ENCODE measurements around the gene SLC13A1. TPM values are rescaled to one million over a fixed set of nuclear protein-coding genes. Genes with fewer than 3 reads are reported as not detected.
"Not testable (repeated sequence)": the region's sequence is repeated elsewhere in the genome, so short reads cannot be mapped to it uniquely, and the experiment has no call there.

Gene SLC13A1
- total RNA-seq, 1 donor from 2014 or later = not detected

DNA sequence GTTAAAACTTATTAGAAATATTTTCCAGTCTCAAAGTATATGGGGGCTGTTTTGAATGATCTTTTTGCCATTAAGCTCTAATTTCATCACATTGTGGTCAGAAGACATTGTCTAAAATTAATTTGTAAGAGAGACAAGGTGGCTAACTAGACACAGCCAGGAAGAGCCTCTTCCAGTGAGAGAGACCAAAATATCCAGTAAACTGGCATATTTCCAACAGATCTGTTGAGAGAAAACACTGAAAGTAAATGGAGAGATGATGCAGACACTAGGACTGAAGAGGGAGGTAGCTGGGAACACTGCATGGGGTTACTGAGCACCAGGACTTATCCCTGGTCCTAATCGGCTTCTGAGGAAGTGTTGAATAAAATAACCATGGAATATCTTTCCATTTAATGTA is 102.8 kb downstream of the SLC13A1 start:
- DNase-seq = no peak
- CTCF ChIA-PET = no interaction called here
- ATAC-seq (ENCODE audit: low read depth) = no peak
- intact Hi-C loops (cut with micrococcal nuclease) = no loop called here
- H3K36me3 Mint-ChIP-seq (ENCODE audit: low read depth) = no peaks in the 10 kb centered on the region
- H3K4me3 Mint-ChIP-seq = no peak overlapping the region
- H3K27ac Mint-ChIP-seq = no peak overlapping the region
- H3K9me3 Mint-ChIP-seq = peaks cover 3% of the 10 kb centered on the region
- no peaks in the 10 kb centered on the region for H3K4me1 Mint-ChIP-seq
- no peaks in the 10 kb centered on the region for H3K27me3 Mint-ChIP-seq
- POLR2A ChIA-PET = no interaction called here
- TF ChIP-seq, protein P1, sequence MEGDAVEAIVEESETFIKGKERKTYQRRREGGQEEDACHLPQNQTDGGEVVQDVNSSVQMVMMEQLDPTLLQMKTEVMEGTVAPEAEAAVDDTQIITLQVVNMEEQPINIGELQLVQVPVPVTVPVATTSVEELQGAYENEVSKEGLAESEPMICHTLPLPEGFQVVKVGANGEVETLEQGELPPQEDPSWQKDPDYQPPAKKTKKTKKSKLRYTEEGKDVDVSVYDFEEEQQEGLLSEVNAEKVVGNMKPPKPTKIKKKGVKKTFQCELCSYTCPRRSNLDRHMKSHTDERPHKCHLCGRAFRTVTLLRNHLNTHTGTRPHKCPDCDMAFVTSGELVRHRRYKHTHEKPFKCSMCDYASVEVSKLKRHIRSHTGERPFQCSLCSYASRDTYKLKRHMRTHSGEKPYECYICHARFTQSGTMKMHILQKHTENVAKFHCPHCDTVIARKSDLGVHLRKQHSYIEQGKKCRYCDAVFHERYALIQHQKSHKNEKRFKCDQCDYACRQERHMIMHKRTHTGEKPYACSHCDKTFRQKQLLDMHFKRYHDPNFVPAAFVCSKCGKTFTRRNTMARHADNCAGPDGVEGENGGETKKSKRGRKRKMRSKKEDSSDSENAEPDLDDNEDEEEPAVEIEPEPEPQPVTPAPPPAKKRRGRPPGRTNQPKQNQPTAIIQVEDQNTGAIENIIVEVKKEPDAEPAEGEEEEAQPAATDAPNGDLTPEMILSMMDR (IDR thresholded peaks at IDR 0.05) = no peak

DNA sequence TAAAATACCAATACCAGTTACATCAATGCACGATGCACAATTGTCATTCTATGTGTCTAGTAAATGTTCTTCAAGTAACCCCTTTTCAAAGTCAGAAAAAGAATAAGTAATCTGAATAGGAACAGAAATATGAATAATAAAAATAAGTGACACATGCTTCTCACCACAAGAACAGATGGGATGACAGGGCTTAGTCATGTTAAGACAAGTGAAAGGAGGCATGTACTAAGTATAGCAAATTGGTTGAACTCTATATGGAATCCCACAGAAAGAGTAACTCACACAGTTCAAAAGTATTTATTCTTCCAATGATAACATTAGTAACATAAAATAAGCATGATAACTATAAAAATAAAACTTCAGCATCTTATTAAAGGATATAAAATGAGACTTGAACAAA is 103.3 kb downstream of the SLC13A1 start:
- DNase-seq (no peak), ATAC-seq (ENCODE audit: low read depth) (no peak)
- Mint-ChIP-seq H3K36me3 (ENCODE audit: low read depth) (no peaks in the 10 kb centered on the region), H3K27me3 (no peaks in the 10 kb centered on the region), H3K27ac (no peak overlapping the region), H3K4me3 (no peak overlapping the region), H3K9me3 (peaks cover 3% of the 10 kb centered on the region), H3K4me1 (no peaks in the 10 kb centered on the region)
- intact Hi-C loops (cut with micrococcal nuclease) = no loop called here
- CTCF ChIA-PET = no interaction called here
- TF ChIP-seq, protein P1 (IDR thresholded peaks at IDR 0.05) = no peak
- POLR2A ChIA-PET = no interaction called here

DNA sequence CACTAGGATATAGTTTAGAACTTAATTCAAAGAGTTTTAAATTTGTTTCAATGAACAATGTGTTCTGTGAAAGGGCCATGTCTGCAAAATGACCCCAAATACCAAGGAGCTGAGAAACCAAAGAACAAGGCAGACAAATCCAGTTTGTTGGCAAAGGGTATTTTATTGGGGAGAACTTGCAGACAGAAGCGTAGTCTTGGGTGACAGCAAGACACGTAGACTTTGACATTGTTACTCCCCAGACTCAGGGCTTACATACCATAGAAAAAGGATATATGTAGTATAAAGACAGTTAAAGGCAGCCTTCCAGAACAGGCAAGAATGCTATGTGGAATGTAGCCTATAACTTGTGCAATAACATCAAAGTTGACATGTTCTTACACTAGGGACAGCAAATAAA is 109.3 kb downstream of the SLC13A1 start:
- Mint-ChIP-seq H3K27me3 (no peaks in the 10 kb centered on the region), H3K27ac (no peak overlapping the region), H3K4me3 (no peak overlapping the region), H3K36me3 (ENCODE audit: low read depth) (no peaks in the 10 kb centered on the region), H3K9me3 (peaks cover 2% of the 10 kb centered on the region), H3K4me1 (no peaks in the 10 kb centered on the region)
- intact Hi-C loops (cut with micrococcal nuclease) = no loop called here
- no peak for ATAC-seq (ENCODE audit: low read depth)
- CTCF ChIA-PET = no interaction called here
- TF ChIP-seq, protein P1 (IDR thresholded peaks at IDR 0.05) = no peak
- no peak for DNase-seq
- POLR2A ChIA-PET = no interaction called here

DNA sequence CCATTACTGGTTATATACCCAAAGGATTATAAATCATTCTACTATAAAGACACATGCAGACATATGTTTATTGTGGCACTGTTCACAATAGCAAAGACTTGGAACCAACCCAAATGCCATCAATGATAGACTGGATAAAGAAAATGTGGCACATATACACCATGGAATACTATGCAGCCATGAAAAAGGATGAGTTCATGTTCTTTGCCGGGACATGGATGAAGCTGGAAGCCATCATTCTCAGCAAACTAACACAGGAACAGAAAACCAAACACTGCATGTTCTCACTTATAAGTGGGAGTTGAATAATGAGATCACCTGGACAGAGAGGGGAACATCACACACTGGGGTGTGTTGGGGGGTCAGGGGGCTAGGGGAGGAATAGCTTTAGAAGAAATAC is 112.9 kb downstream of the SLC13A1 start:
- H3K27me3 Mint-ChIP-seq; intact Hi-C loops (cut with micrococcal nuclease); H3K4me3 Mint-ChIP-seq; H3K36me3 Mint-ChIP-seq (ENCODE audit: low read depth); H3K4me1 Mint-ChIP-seq; POLR2A ChIA-PET; DNase-seq; CTCF ChIA-PET; H3K27ac Mint-ChIP-seq; ATAC-seq (ENCODE audit: low read depth): not testable (repeated sequence)
- peaks cover 12% of the 10 kb centered on the region for H3K9me3 Mint-ChIP-seq

DNA sequence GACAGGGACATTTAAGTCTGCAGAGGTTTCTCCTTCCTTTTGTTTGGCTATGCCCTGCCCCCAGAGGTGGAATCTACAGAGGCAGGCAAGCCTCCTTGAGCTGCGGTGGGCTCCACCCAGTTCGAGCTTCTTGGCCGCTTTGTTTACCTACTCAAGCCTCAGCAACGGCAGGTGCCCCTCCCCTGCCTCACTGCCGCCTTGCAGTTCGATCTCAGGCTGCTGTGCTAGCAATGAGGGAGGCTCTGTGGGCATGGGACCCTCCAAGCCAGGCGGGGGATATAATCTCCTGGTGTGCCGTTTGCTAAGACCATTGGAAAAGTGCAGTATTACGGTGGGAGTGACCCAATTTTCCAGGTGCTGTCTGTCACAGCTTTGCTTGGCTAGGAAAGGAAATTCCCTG is 114.9 kb downstream of the SLC13A1 start:
- CTCF ChIA-PET, H3K27ac Mint-ChIP-seq: not testable (repeated sequence)

DNA sequence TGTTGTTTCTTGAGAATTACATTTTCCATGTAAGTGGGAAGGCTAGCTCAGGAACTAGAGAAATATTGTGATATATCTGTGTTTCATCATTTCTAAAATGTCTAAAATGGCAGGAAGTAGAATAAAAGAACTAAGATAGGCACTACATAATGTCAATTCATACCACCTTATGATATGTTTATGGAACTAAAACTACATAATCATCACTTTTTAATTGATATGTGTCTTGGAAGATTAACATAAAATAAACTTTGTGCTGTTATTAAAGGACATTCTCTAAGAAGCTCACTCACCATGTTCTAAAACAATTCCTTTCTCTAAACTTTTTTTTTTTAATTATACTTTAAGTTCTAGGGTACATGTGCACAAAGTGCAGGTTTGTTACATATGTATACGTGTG is 120.7 kb downstream of the SLC13A1 start:
- Mint-ChIP-seq H3K4me1 (no peaks in the 10 kb centered on the region), H3K36me3 (ENCODE audit: low read depth) (no peaks in the 10 kb centered on the region), H3K27ac (no peak overlapping the region), H3K27me3 (no peaks in the 10 kb centered on the region), H3K9me3 (peaks cover 17% of the 10 kb centered on the region), H3K4me3 (no peak overlapping the region)
- DNase-seq (no peak), ATAC-seq (ENCODE audit: low read depth) (no peak)
- intact Hi-C loops (cut with micrococcal nuclease) = no loop called here
- CTCF ChIA-PET = no interaction called here
- POLR2A ChIA-PET = no interaction called here
- TF ChIP-seq, protein P1 (IDR thresholded peaks at IDR 0.05) = no peak

More for the DNA sequence above, 114.9 kb downstream of the SLC13A1 start:
- intact Hi-C loops (cut with micrococcal nuclease); H3K36me3 Mint-ChIP-seq (ENCODE audit: low read depth); H3K4me1 Mint-ChIP-seq; POLR2A ChIA-PET; ATAC-seq (ENCODE audit: low read depth); H3K4me3 Mint-ChIP-seq; H3K27me3 Mint-ChIP-seq; DNase-seq: not testable (repeated sequence)
- peaks cover 17% of the 10 kb centered on the region for H3K9me3 Mint-ChIP-seq

Measured in activated B cell treated with CpG ODN at 0.5 μM for 24 hours (primary cell).